Smooth muscle cell (in vitro differentiated cells): Measurements from ENCODE around the gene SMARCC1. TPM values are rescaled to one million over a fixed set of nuclear protein-coding genes. Genes with fewer than 3 reads are reported as not detected.

Experiments
- DNase-seq: peaks from one replicate; lab custom pipeline; 2025; ENCODE audit not compliant: unreplicated experiment; lab: John Stamatoyannopoulos, UW
- H2AFZ ChIP-seq: fragments of 200-600 bp; sonication (generic); 2 replicates; pipeline ENCODE4 v1.6.0; 2016; ENCODE audit warnings: antibody characterized with exemption, low read depth, mild to moderate bottlenecking
- H3F3A ChIP-seq: fragments of 200-600 bp; sonication (generic); 2 replicates; pipeline ENCODE4 v1.6.0; 2017; ENCODE audit warnings: antibody characterized with exemption, low read depth
- H3K27ac ChIP-seq: fragments of 200-600 bp; sonication (generic); 2 replicates; pipeline ENCODE4 v1.5.1; 2016; ENCODE audit warnings: low read depth, mild to moderate bottlenecking
- H3K27me3 ChIP-seq: fragments of 200-600 bp; sonication (generic); 2 replicates; pipeline ENCODE4 v1.6.1; 2016; ENCODE audit warnings: low read depth, mild to moderate bottlenecking
- H3K36me3 ChIP-seq: fragments of 200-600 bp; sonication (generic); 2 replicates; pipeline ENCODE4 v1.5.1; 2016; ENCODE audit warnings: low read depth
- H3K4me1 ChIP-seq: fragments of 200-600 bp; sonication (generic); 2 replicates; pipeline ENCODE4 v1.5.1; 2016; ENCODE audit warnings: low read depth
- H3K4me2 ChIP-seq: fragments of 200-600 bp; sonication (generic); 2 replicates; pipeline ENCODE4 v1.6.0; 2016; ENCODE audit warnings: mild to moderate bottlenecking
- H3K4me3 ChIP-seq: fragments of 200-600 bp; sonication (generic); 2 replicates; pipeline ENCODE4 v1.5.1; 2016; ENCODE audit warnings: mild to moderate bottlenecking
- H3K79me2 ChIP-seq: fragments of 200-600 bp; sonication (generic); 2 replicates; pipeline ENCODE4 v1.6.0; 2016; ENCODE audit warnings: low read depth, mild to moderate bottlenecking
- H3K9ac ChIP-seq: fragments of 200-600 bp; sonication (generic); 2 replicates; pipeline ENCODE4 v1.6.0; 2016; ENCODE audit warnings: low read depth
- H3K9me3 ChIP-seq: fragments of 200-600 bp; sonication (generic); replicated peaks from 2 replicates; pipeline ENCODE4 v1.5.1; 2016; ENCODE audit warnings: low read depth
- H4K20me1 ChIP-seq: fragments of 200-600 bp; sonication (generic); 2 replicates; pipeline ENCODE4 v1.6.0; 2016; ENCODE audit warnings: low read depth
- WGBS: methylation state at CpG from one replicate; pipeline ENCODE4 v1.1.7; 2016; ENCODE audit warnings: low lambda C conversion rate; 5-methylcytosine and 5-hydroxymethylcytosine counted together
- polyA plus RNA-seq: library from polyadenylated mRNA; unstranded; fragments of >200 nt; fragmentation: Nextera tagmentation; extraction: Ambion mirVana; gene quantifications from 2 replicates; pipeline ENCODE4 v1.2.1, GENCODE V29; 2016
- total RNA-seq: library from RNA; depleted of rRNA; stranded (reverse); fragments of >200 nt; gene quantifications from 2 replicates; pipeline ENCODE4 v1.2.3, GENCODE V29; 2014
- TF ChIP-seq, protein P1 (sequence below): fragments of 200-600 bp; sonication (generic); IDR thresholded peaks from 2 replicates; pipeline ENCODE4 v1.5.1; 2017; ENCODE audit warnings: borderline replicate concordance, mild to moderate bottlenecking, antibody characterized with exemption; ENCODE audit not compliant: insufficient read depth, poor library complexity, severe bottlenecking

The SMARCC1 gene
- total and polyA plus RNA-seq, 2 experiments from 2014 or later = 40.5 to 50.3 TPM

DNA sequence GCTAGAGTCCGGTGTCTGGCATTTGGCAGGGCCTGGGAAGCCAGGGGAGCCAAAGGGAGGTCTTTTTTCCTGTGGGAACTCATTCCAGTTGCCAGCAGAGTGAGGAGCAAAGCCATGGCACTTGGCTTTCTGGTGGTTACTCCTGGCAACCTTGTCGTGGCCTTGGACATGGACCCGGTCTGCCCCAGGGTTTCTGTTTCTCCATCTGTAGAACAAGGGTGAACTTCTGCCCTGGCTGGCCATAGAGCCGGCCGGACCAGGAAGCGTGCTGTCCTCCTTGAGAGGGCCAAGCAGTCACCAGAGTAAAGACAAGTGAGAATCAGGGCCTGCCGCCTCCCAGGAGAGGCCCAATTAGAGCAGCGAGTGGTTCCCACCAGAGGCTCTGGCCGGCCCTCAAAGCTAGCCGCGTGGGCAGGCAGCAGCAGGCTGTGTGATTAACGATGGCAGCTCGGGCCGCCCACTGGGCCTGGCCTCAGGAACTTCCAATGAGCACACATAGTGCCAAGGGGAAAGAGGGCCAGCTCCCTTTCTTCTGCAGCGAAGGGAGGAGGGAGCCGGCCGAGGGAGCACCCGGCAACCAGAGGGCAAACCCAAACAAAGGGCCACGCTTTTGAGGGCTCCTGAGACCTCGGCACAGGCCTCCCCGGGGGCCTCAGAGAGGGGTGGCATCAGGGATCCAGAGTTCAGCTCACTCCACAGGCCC lies 239.1 kb downstream of the SMARCC1 start:
- Histone ChIP-seq H3K27me3 (no peaks in the 10 kb centered on the region), H3K27ac (no peak overlapping the region), H3K9ac (no peak overlapping the region), H3K4me2 (no peak overlapping the region), H4K20me1 (no peaks in the 10 kb centered on the region), H3K79me2 (no peaks in the 10 kb centered on the region), H3F3A (no peaks in the 10 kb centered on the region), H3K9me3 (no peaks in the 10 kb centered on the region), H3K4me3 (no peak overlapping the region), H2AFZ (no peak overlapping the region), H3K4me1 (no peaks in the 10 kb centered on the region), H3K36me3 (no peaks in the 10 kb centered on the region)
- TF ChIP-seq, protein P1, sequence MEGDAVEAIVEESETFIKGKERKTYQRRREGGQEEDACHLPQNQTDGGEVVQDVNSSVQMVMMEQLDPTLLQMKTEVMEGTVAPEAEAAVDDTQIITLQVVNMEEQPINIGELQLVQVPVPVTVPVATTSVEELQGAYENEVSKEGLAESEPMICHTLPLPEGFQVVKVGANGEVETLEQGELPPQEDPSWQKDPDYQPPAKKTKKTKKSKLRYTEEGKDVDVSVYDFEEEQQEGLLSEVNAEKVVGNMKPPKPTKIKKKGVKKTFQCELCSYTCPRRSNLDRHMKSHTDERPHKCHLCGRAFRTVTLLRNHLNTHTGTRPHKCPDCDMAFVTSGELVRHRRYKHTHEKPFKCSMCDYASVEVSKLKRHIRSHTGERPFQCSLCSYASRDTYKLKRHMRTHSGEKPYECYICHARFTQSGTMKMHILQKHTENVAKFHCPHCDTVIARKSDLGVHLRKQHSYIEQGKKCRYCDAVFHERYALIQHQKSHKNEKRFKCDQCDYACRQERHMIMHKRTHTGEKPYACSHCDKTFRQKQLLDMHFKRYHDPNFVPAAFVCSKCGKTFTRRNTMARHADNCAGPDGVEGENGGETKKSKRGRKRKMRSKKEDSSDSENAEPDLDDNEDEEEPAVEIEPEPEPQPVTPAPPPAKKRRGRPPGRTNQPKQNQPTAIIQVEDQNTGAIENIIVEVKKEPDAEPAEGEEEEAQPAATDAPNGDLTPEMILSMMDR = no peak
- 73% methylated on average over 21 of the region's 21 CpGs for WGBS
- no peak for DNase-seq

DNA sequence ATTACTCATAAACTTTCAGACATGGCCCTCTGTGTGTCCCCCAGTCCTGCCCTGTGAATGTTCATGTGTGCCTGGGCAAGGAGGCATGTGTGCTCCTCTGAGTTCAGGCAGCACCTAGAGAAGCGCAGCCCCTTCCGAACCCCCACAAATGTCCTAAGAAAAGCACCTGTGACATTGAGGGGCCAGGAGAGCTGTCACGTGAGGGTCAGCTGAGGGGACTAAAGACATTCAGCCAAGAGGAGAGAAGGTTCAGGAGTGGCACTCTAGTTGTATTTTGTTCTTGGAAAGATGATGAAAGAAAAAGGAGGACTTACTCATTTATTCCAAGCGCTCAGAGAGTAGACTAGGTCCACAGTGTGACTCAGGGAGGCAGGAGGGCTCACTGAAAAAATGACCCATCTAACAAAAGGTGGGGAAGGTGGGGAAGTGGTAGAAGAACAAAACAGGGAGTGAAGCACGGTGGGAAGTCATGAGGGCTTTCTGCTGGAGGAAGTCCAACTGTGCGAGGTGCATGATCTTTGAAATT lies 240.0 kb downstream of the SMARCC1 start:
- DNase-seq = no peak
- TF ChIP-seq, protein P1 = no peak
- H3K9ac ChIP-seq = no peak overlapping the region
- no peaks in the 10 kb centered on the region for H3F3A ChIP-seq
- WGBS = 64% methylated on average over 6 of the region's 6 CpGs
- no peak overlapping the region for H3K4me2 ChIP-seq
- H3K79me2 ChIP-seq = no peaks in the 10 kb centered on the region
- no peaks in the 10 kb centered on the region for H3K36me3 ChIP-seq
- H3K27me3 ChIP-seq = no peaks in the 10 kb centered on the region
- no peak overlapping the region for H2AFZ ChIP-seq
- no peaks in the 10 kb centered on the region for H3K4me1 ChIP-seq
- no peaks in the 10 kb centered on the region for H3K9me3 ChIP-seq
- H3K4me3 ChIP-seq = no peak overlapping the region
- no peaks in the 10 kb centered on the region for H4K20me1 ChIP-seq
- H3K27ac ChIP-seq = no peak overlapping the region

DNA sequence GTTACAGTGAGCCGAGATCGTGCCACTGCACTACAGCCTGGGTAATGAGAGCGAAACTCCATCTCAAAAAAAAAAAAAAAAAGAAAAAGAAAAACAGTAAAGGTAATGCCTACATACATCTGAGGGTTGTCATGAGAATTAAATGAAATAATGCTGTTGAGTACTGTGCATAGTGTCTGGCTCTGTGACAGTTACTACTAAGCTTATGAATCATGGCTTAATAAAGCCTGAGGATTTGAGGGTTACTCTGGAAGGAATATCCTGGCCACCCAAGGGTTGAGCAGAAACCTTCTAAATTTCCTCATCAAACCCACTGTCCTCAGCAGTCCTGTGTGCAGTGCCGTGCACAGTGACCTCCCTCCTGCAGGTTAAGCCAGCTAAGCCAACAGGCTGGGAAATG lies 241.4 kb downstream of the SMARCC1 start:
- Histone ChIP-seq H2AFZ (no peak overlapping the region), H4K20me1 (no peaks in the 10 kb centered on the region), H3K36me3 (no peaks in the 10 kb centered on the region), H3K4me3 (no peak overlapping the region), H3K27ac (no peak overlapping the region), H3K4me1 (no peaks in the 10 kb centered on the region), H3K79me2 (no peaks in the 10 kb centered on the region), H3F3A (no peaks in the 10 kb centered on the region), H3K4me2 (no peak overlapping the region), H3K27me3 (no peaks in the 10 kb centered on the region), H3K9ac (no peak overlapping the region), H3K9me3 (no peaks in the 10 kb centered on the region)
- DNase-seq = no peak
- TF ChIP-seq, protein P1 = no peak
- 89% methylated on average over 4 of the region's 4 CpGs for WGBS

DNA sequence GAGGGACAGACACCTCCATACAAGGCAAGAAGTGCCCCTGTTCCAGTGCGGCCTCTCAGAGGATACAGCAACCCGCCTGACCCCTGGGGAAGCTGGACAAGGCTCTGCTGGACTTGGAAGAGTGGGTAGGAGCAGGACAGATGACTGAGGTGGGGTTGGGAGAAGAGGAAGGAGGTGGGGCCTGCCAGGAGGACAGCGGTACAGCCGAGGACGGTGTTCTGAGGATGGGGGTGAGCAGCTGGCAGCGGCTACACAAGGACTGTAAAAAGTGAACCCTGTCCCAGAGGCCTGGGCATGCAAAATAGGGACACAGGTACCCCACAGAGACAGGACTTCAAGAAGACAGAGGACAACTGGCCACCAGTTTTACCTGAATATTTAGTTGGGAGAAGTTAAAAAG lies 244.7 kb downstream of the SMARCC1 start:
- Histone ChIP-seq H3K27ac (no peak overlapping the region), H3K4me2 (no peak overlapping the region), H4K20me1 (no peaks in the 10 kb centered on the region), H3K4me3 (no peak overlapping the region), H2AFZ (no peak overlapping the region), H3K9me3 (no peaks in the 10 kb centered on the region), H3K4me1 (no peaks in the 10 kb centered on the region), H3F3A (no peaks in the 10 kb centered on the region), H3K9ac (no peak overlapping the region), H3K27me3 (no peaks in the 10 kb centered on the region), H3K36me3 (no peaks in the 10 kb centered on the region), H3K79me2 (no peaks in the 10 kb centered on the region)
- WGBS = 96% methylated on average over 6 of the region's 6 CpGs
- TF ChIP-seq, protein P1 = no peak
- DNase-seq = no peak
